Activated CD4-positive, CD25-positive, alpha-beta regulatory T cell treated with anti-CD3 and anti-CD28 coated beads, Interleukin-2, amount 50 U/mL, for 24 hours (primary cell): Measurements from ENCODE around the gene NXPH1.

Source experiments
- ATAC-seq, 2 donors: fragments of 150-1000 bp; cut with Tn5 transposase; one replicate each; pipeline ENCODE4 v1.10.0; 2021; ENCODE audit warnings: mild to moderate bottlenecking in 1 of 2, moderate library complexity in 1 of 2

The NXPH1 gene

GRCh38 chr7:8509621-8510020, 76.2 kb downstream of the NXPH1 start:
- no peak for ATAC-seq

- ATAC-seq = no peak
Measured at GRCh38 chr7:8511855-8512254, 78.4 kb downstream of the NXPH1 start.

- no peak for ATAC-seq
Measured at GRCh38 chr7:8514781-8515519, 81.5 kb downstream of the NXPH1 start.

GRCh38 chr7:8515640-8516185, 82.3 kb downstream of the NXPH1 start:
- no peak for ATAC-seq

- no peak for ATAC-seq
Measured at GRCh38 chr7:8516976-8517375, 83.6 kb downstream of the NXPH1 start.

GRCh38 chr7:8528311-8528710, 94.9 kb downstream of the NXPH1 start:
- ATAC-seq = no peak

- ATAC-seq = no peak
Measured at GRCh38 chr7:8531991-8532515, 98.6 kb downstream of the NXPH1 start.

GRCh38 chr7:8536431-8536830, 103.0 kb downstream of the NXPH1 start:
- ATAC-seq = no peak

GRCh38 chr7:8549046-8549445, 115.6 kb downstream of the NXPH1 start:
- ATAC-seq = no peak

- ATAC-seq = no peak
Measured at GRCh38 chr7:8560501-8560900, 127.1 kb downstream of the NXPH1 start.

GRCh38 chr7:8561449-8561848, 128.0 kb downstream of the NXPH1 start:
- ATAC-seq = no peak

- ATAC-seq = no peak
Measured at GRCh38 chr7:8564281-8564680, 130.9 kb downstream of the NXPH1 start.

- ATAC-seq = no peak
Measured at GRCh38 chr7:8566016-8566415, 132.6 kb downstream of the NXPH1 start.

GRCh38 chr7:8567626-8568025, 134.2 kb downstream of the NXPH1 start:
- ATAC-seq = no peak

GRCh38 chr7:8579661-8580194, 146.3 kb downstream of the NXPH1 start:
- ATAC-seq = no peak

GRCh38 chr7:8581842-8582241, 148.4 kb downstream of the NXPH1 start:
- no peak for ATAC-seq

- ATAC-seq = no peak
Measured at GRCh38 chr7:8582728-8583127, 149.3 kb downstream of the NXPH1 start.

GRCh38 chr7:8585591-8585990, 152.2 kb downstream of the NXPH1 start:
- ATAC-seq = no peak

GRCh38 chr7:8590225-8590624, 156.8 kb downstream of the NXPH1 start:
- ATAC-seq = no peak

- ATAC-seq = no peak
Measured at GRCh38 chr7:8590791-8591190, 157.4 kb downstream of the NXPH1 start.

- ATAC-seq = no peak
Measured at GRCh38 chr7:8591289-8591688, 157.9 kb downstream of the NXPH1 start.

GRCh38 chr7:8592167-8592566, 158.8 kb downstream of the NXPH1 start:
- ATAC-seq = no peak

GRCh38 chr7:8594115-8594514, 160.7 kb downstream of the NXPH1 start:
- ATAC-seq = no peak

- ATAC-seq = no peak
Measured at GRCh38 chr7:8597565-8597964, 164.2 kb downstream of the NXPH1 start.
